Chondrocyte (in vitro differentiated cells): ENCODE measurements around the gene CEP83. TPM values are rescaled to one million over a fixed set of nuclear protein-coding genes. Genes with fewer than 3 reads are reported as not detected.
A peak's percentile ranks its signal among the peaks of the same experiment; 100 is the strongest.
"Not testable (repeated sequence)": the region's sequence is repeated elsewhere in the genome, so short reads cannot be mapped to it uniquely, and the experiment has no call there.

ENCODE experiments used
- DNase-seq: peaks from one replicate; pipeline ENCODE4 v3.0.0; 2021; ENCODE audit warnings: mixed read lengths, low spot score
- H3K27ac Mint-ChIP-seq: one replicate; pipeline ENCODE4 v1.8.0; 2021; ENCODE audit warnings: mild to moderate bottlenecking, moderate library complexity, mixed read lengths; ENCODE audit not compliant: unreplicated experiment
- H3K27me3 Mint-ChIP-seq: 2 replicates; pipeline ENCODE4 v1.8.0; 2021; ENCODE audit warnings: low read depth, mixed read lengths
- H3K36me3 Mint-ChIP-seq: 2 replicates; pipeline ENCODE4 v1.8.0; 2021; ENCODE audit warnings: low read depth, mixed read lengths
- H3K4me1 Mint-ChIP-seq: 2 replicates; pipeline ENCODE4 v1.8.0; 2021; ENCODE audit warnings: low read depth, mild to moderate bottlenecking, mixed read lengths
- H3K4me3 Mint-ChIP-seq: one replicate; pipeline ENCODE4 v1.8.0; 2021; ENCODE audit warnings: mild to moderate bottlenecking, moderate library complexity, mixed read lengths; ENCODE audit not compliant: unreplicated experiment
- H3K9me3 Mint-ChIP-seq: 2 replicates; pipeline ENCODE4 v1.8.0; 2021; ENCODE audit warnings: low read depth, mixed read lengths
- total RNA-seq: library from RNA; stranded (reverse); gene quantifications from 3 replicates; pipeline ENCODE4 v1.2.1, GENCODE V29; 2021
- TF ChIP-seq, protein P1 (sequence below): fragments of 200-600 bp; sonication (generic); IDR thresholded peaks from 2 replicates; pipeline ENCODE4 v1.5.0; 2021; ENCODE audit warnings: antibody characterized with exemption, mild to moderate bottlenecking, moderate library complexity

The CEP83 gene
- total RNA-seq, 1 donor from 2014 or later: 8.0 TPM

DNA sequence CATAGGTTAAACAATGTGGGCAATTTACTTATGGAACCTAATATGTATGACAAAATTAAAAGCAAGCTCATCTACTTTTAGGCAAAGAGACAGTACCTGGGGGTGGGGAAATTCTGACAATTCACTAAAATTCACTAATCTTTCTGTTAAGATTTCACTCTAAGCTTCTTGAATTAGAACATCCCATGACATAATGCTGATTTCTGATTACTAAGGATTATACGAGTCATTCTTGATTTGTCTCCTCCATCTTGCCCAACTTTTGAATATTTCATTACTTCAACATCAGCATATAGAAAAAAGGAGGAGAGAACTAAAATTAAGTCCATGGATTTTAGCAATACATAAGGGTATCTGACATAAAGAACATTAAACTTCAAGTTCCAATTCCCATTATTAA lies 2.4 kb downstream of the CEP83 start:
- no peaks in the 10 kb centered on the region for H3K9me3 Mint-ChIP-seq
- H3K4me1 Mint-ChIP-seq: peaks cover 22% of the 10 kb centered on the region
- H3K27me3 Mint-ChIP-seq: no peaks in the 10 kb centered on the region
- H3K36me3 Mint-ChIP-seq: peaks cover 2% of the 10 kb centered on the region
- no peak for DNase-seq
- no peak overlapping the region for H3K4me3 Mint-ChIP-seq
- TF ChIP-seq, protein P1, sequence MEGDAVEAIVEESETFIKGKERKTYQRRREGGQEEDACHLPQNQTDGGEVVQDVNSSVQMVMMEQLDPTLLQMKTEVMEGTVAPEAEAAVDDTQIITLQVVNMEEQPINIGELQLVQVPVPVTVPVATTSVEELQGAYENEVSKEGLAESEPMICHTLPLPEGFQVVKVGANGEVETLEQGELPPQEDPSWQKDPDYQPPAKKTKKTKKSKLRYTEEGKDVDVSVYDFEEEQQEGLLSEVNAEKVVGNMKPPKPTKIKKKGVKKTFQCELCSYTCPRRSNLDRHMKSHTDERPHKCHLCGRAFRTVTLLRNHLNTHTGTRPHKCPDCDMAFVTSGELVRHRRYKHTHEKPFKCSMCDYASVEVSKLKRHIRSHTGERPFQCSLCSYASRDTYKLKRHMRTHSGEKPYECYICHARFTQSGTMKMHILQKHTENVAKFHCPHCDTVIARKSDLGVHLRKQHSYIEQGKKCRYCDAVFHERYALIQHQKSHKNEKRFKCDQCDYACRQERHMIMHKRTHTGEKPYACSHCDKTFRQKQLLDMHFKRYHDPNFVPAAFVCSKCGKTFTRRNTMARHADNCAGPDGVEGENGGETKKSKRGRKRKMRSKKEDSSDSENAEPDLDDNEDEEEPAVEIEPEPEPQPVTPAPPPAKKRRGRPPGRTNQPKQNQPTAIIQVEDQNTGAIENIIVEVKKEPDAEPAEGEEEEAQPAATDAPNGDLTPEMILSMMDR: no peak
- H3K27ac Mint-ChIP-seq: no peak overlapping the region

DNA sequence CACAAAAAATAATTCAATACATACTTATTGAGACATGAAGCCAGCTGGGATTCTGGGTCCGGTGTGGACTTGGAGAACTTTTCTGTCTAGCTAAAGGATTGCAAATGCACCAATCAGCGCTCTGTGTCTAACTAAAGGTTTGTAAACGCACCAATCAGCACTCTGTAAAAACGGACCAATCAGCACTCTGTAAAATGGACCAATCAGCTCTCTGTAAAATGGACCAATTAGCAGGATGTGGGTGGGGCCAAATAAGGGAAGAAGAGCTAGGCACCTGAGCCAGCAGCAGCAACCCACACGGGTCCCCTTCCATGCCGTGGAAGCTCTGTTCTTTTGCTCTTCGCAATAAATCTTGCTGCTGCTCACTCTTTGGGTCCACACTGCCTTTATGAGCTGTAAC lies 5.3 kb downstream of the CEP83 start:
- DNase-seq, H3K9me3 Mint-ChIP-seq, H3K27ac Mint-ChIP-seq, H3K36me3 Mint-ChIP-seq, H3K4me3 Mint-ChIP-seq, H3K27me3 Mint-ChIP-seq: not testable (repeated sequence)
- H3K4me1 Mint-ChIP-seq: peaks cover 14% of the 10 kb centered on the region

- no peak overlapping the region for H3K27ac Mint-ChIP-seq
- H3K4me1 Mint-ChIP-seq: no peaks in the 10 kb centered on the region
- TF ChIP-seq, protein P1: no peak
- H3K27me3 Mint-ChIP-seq: no peaks in the 10 kb centered on the region
- H3K9me3 Mint-ChIP-seq: peaks cover 12% of the 10 kb centered on the region
- DNase-seq: no peak
- H3K4me3 Mint-ChIP-seq: no peak overlapping the region
- peaks cover 3% of the 10 kb centered on the region for H3K36me3 Mint-ChIP-seq
Measured at GRCh38 chr12:94445662-94446061, 14.0 kb downstream of the CEP83 start.

- Mint-ChIP-seq H3K4me1 (peaks cover 16% of the 10 kb centered on the region), H3K36me3 (peaks cover 6% of the 10 kb centered on the region), H3K27ac (no peak overlapping the region), H3K27me3 (no peaks in the 10 kb centered on the region), H3K9me3 (peaks cover 20% of the 10 kb centered on the region), H3K4me3 (no peak overlapping the region)
- TF ChIP-seq, protein P1: no peak
- DNase-seq: no peak
Measured at GRCh38 chr12:94437303-94437702, 22.4 kb downstream of the CEP83 start.

DNA sequence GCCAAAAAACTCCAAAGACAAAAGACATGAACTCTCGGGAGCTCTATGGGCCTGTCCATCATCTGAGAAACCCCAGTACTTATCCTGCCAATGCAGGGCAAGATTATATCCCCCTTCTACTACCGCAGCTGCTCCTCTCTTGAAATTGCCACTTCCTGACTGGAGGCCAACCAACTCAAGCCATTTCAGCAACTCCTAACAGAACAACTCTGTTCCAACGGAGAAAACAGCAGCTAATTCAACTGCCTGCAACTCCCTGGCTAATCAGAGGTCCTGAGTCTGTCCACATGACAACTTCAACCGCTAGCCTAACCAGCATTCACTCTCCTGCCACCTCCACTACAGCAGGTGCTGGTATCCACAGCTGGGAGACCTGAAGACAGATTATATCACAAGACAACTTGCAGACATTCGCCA lies 24.1 kb downstream of the CEP83 start:
- H3K4me3 Mint-ChIP-seq: no peak overlapping the region
- peaks cover 7% of the 10 kb centered on the region for H3K36me3 Mint-ChIP-seq
- no peak overlapping the region for H3K27ac Mint-ChIP-seq
- H3K27me3 Mint-ChIP-seq: no peaks in the 10 kb centered on the region
- H3K9me3 Mint-ChIP-seq: peaks cover 19% of the 10 kb centered on the region
- TF ChIP-seq, protein P1: no peak
- H3K4me1 Mint-ChIP-seq: peaks cover 16% of the 10 kb centered on the region
- no peak for DNase-seq

DNA sequence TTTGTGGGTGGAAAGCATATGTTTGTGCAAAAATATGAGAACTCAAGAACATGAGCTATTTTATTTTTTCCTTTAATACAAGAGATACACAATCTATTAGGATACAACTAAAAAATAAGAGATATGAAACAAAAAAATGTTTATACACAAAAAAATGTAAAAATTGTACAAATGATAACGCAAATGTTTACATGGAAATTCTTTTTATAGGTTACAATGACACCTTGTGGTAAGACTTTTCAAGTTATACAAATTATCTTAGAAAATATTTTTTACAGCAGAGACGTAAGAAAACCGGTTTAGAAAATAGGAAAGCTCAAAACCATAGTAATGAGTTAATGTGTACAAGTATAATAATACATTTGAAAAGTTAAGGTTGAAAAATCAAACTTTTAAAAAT lies 25.5 kb downstream of the CEP83 start:
- Mint-ChIP-seq H3K36me3 (peaks cover 8% of the 10 kb centered on the region), H3K4me1 (peaks cover 16% of the 10 kb centered on the region), H3K27ac (no peak overlapping the region), H3K9me3 (peaks cover 22% of the 10 kb centered on the region), H3K4me3 (no peak overlapping the region), H3K27me3 (no peaks in the 10 kb centered on the region)
- TF ChIP-seq, protein P1: peak; percentile 81
- DNase-seq: no peak
